ENCODE results near the gene AHCYL2. TPM values are rescaled to one million over a fixed set of nuclear protein-coding genes. Genes with fewer than 3 reads are reported as not detected.
"Not testable (repeated sequence)": the region's sequence is repeated elsewhere in the genome, so short reads cannot be mapped to it uniquely, and the experiment has no call there.

AHCYL2 gene
- total RNA-seq, 3 donors from 2014 or later (not counting 1 experiment from before 2014, with no cell fraction given), result 11.6 to 15.2 (median 14.5) TPM

DNA sequence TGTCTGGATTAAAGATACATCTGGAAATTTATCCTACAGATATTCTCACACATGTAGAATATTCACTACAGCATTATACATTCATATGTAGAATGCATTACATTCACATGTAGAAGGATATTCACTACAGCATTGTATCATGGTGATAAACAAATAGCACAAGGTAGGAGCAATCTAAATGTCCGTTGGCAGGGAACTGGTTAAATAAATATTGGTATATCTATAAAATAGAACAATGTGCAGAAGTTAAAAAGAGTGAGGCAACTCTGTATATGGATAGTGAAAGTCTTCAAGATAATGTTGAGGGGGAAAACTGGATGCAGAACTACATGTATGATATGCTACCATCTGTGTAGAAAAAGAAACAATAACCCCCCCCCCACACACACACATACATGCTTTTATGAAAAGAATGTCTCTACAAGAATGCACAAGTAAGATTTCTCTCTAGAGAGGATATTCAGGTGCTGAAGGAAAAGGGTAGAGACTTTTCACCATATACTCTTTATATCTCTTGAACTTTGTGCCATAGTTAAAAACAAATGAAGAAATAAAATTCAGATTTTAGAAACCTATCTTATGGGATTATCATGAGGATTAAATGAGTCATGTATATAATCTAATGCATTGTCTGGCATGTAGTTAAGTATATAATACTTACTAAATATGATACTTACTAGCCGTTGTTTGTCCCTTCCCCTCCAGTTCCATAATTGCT is 123.4 kb downstream of the AHCYL2 start:
- ATAC-seq (no peak), DNase-seq (no peak)
- intact Hi-C loops (cut with micrococcal nuclease), result no loop called here
- Histone ChIP-seq H3K4me1 (ENCODE audit: control insufficient read depth, insufficient read depth, low read length) (no peaks in the 10 kb centered on the region), H3K36me3 (ENCODE audit: control insufficient read depth, insufficient read depth, low read length) (no peaks in the 10 kb centered on the region), H3K27ac (ENCODE audit: low read length) (no peak overlapping the region), H3K27me3 (ENCODE audit: control insufficient read depth, insufficient read depth, low read length) (no peaks in the 10 kb centered on the region), H3K4me3 (ENCODE audit: low read length) (no peak overlapping the region), H3K9me3 (ENCODE audit: control insufficient read depth, insufficient read depth, low read length) (no peaks in the 10 kb centered on the region)
- Mint-ChIP-seq H3K4me3 (no peak overlapping the region), H3K27me3 (ENCODE audit: low read depth in 2 of 2) (no peaks in the 10 kb centered on the region), H3K27ac (no peak overlapping the region), H3K9me3 (no peaks in the 10 kb centered on the region), H3K36me3 (no peaks in the 10 kb centered on the region), H3K4me1 (peaks cover 3 to 6% of the 10 kb centered on the region in 2 donors)
- WGBS (ENCODE audit: insufficient coverage), result 90% methylated on average over 1 of the region's 2 CpGs
- TF ChIP-seq, protein P1, sequence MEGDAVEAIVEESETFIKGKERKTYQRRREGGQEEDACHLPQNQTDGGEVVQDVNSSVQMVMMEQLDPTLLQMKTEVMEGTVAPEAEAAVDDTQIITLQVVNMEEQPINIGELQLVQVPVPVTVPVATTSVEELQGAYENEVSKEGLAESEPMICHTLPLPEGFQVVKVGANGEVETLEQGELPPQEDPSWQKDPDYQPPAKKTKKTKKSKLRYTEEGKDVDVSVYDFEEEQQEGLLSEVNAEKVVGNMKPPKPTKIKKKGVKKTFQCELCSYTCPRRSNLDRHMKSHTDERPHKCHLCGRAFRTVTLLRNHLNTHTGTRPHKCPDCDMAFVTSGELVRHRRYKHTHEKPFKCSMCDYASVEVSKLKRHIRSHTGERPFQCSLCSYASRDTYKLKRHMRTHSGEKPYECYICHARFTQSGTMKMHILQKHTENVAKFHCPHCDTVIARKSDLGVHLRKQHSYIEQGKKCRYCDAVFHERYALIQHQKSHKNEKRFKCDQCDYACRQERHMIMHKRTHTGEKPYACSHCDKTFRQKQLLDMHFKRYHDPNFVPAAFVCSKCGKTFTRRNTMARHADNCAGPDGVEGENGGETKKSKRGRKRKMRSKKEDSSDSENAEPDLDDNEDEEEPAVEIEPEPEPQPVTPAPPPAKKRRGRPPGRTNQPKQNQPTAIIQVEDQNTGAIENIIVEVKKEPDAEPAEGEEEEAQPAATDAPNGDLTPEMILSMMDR (IDR thresholded peaks at IDR 0.05), result no peak

DNA sequence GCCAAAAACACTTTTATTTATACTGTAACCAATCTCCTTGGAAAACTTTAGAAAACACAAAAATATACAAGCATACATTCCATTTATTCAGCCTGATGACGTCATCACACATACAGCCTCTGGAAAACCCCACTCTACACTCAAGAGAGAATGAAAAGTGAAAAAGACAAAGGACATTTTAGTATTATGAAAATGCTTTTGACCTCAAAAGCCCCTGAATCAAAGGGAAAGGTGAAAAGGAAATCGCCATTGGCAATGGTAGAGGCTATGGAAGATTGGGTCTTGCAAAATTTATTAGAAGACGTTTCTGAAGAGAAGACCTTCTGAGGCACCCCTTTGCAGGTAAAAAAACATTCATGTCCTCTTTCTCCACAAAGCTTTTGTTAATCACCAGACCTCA is 126.5 kb downstream of the AHCYL2 start:
- no peak for DNase-seq
- no peaks in the 10 kb centered on the region for H3K36me3 ChIP-seq (ENCODE audit: control insufficient read depth, insufficient read depth, low read length)
- intact Hi-C loops (cut with micrococcal nuclease), result no loop called here
- no peak overlapping the region for H3K27ac ChIP-seq (ENCODE audit: low read length)
- H3K4me1 ChIP-seq (ENCODE audit: control insufficient read depth, insufficient read depth, low read length), result no peaks in the 10 kb centered on the region
- H3K27me3 ChIP-seq (ENCODE audit: control insufficient read depth, insufficient read depth, low read length), result no peaks in the 10 kb centered on the region
- no peaks in the 10 kb centered on the region for H3K9me3 ChIP-seq (ENCODE audit: control insufficient read depth, insufficient read depth, low read length)
- WGBS (ENCODE audit: insufficient coverage), result 90% methylated on average over 2 of the region's 3 CpGs
- no peak overlapping the region for H3K27ac Mint-ChIP-seq
- H3K4me3 Mint-ChIP-seq, result no peak overlapping the region
- H3K4me1 Mint-ChIP-seq, result no peaks in the 10 kb centered on the region
- no peaks in the 10 kb centered on the region for H3K9me3 Mint-ChIP-seq
- TF ChIP-seq, protein P1 (IDR thresholded peaks at IDR 0.05), result no peak
- no peak for ATAC-seq
- H3K27me3 Mint-ChIP-seq (ENCODE audit: low read depth in 2 of 2), result no peaks in the 10 kb centered on the region
- H3K36me3 Mint-ChIP-seq, result no peaks in the 10 kb centered on the region
- H3K4me3 ChIP-seq (ENCODE audit: low read length), result no peak overlapping the region

DNA sequence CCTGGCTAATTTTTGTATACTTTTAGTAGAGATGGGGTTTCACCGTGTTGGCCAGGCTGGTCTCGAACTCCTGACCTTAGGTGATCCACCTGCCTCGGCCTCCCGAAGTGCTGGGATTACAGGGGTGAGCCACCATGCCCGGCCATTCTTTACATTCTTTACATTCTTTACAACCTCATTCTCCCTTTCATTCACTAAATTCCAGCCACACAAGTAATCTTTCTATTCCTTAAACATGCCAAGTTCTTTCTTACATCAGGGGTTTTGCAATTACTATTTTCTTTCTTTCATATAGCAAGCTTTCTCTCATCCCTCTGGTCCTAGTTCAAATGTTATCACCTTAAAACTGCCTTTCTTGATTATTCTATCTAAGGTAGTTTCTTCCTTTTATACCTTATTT is 128.3 kb downstream of the AHCYL2 start:
- 98% methylated on average over 5 of the region's 5 CpGs for WGBS (ENCODE audit: insufficient coverage)
- H3K36me3 ChIP-seq (ENCODE audit: control insufficient read depth, insufficient read depth, low read length); intact Hi-C loops (cut with micrococcal nuclease); DNase-seq; ATAC-seq; H3K4me3 ChIP-seq (ENCODE audit: low read length); H3K36me3 Mint-ChIP-seq; H3K27ac ChIP-seq (ENCODE audit: low read length); H3K4me3 Mint-ChIP-seq; H3K9me3 ChIP-seq (ENCODE audit: control insufficient read depth, insufficient read depth, low read length); H3K27me3 ChIP-seq (ENCODE audit: control insufficient read depth, insufficient read depth, low read length); H3K27me3 Mint-ChIP-seq (ENCODE audit: low read depth in 2 of 2); H3K4me1 Mint-ChIP-seq; H3K9me3 Mint-ChIP-seq; H3K27ac Mint-ChIP-seq; H3K4me1 ChIP-seq (ENCODE audit: control insufficient read depth, insufficient read depth, low read length): not testable (repeated sequence)

DNA sequence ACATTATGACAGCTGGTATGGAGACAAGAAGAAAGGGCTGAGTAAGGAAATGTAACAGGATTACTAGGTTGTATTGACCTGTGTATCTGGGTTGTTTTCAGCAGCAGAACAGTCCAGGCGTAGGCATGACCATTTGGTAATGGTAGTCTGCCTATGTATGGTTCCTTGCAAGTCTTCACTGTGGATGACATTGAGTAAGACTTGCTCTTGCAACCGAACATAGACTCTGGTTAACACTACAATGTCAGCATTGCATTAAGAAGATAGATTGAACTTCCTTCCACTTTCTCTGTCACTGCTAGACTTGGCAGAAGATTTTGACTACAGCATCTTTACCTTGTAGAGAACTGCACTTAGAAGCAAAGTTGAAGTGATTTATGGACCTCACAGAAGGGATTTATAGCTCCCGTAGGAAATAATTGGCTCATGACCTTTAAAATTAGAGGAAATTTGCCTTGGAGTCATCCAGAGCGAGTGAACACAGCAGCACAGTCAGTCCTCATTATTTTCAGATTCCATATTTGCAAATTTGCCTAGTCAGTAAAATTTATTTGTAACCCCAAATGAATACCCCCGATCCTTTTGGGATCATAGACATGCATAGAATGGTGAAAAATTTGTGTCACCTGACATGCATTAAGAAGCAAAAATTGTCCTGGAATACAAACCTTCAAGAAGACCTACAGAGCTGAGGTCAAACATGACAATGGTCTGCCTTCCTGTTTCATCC is 129.8 kb downstream of the AHCYL2 start:
- H3K27ac Mint-ChIP-seq, result no peak overlapping the region

More for the DNA sequence above, 129.8 kb downstream of the AHCYL2 start:
- 94% methylated on average over 5 of the region's 5 CpGs for WGBS (ENCODE audit: insufficient coverage)
- Histone ChIP-seq H3K36me3 (ENCODE audit: control insufficient read depth, insufficient read depth, low read length) (no peaks in the 10 kb centered on the region), H3K9me3 (ENCODE audit: control insufficient read depth, insufficient read depth, low read length) (no peaks in the 10 kb centered on the region), H3K4me3 (ENCODE audit: low read length) (no peak overlapping the region), H3K4me1 (ENCODE audit: control insufficient read depth, insufficient read depth, low read length) (no peaks in the 10 kb centered on the region), H3K27me3 (ENCODE audit: control insufficient read depth, insufficient read depth, low read length) (no peaks in the 10 kb centered on the region), H3K27ac (ENCODE audit: low read length) (no peak overlapping the region)
- peaks cover 6 to 7% of the 10 kb centered on the region in 2 donors for H3K4me1 Mint-ChIP-seq
- H3K4me3 Mint-ChIP-seq, result no peak overlapping the region
- H3K27me3 Mint-ChIP-seq (ENCODE audit: low read depth in 2 of 2), result no peaks in the 10 kb centered on the region
- ATAC-seq, result no peak
- H3K9me3 Mint-ChIP-seq, result no peaks in the 10 kb centered on the region
- no peak for DNase-seq
- intact Hi-C loops (cut with micrococcal nuclease), result no loop called here
- TF ChIP-seq, protein P1 (IDR thresholded peaks at IDR 0.05), result no peak
- no peaks in the 10 kb centered on the region for H3K36me3 Mint-ChIP-seq

Data from natural killer cell (primary cell).